IPS-15b (cell line): ENCODE data around the gene ZSWIM9.
"Not testable (repeated sequence)": the region's sequence is repeated elsewhere in the genome, so short reads cannot be mapped to it uniquely, and the experiment has no call there.

Experiments
- H3K27me3 ChIP-seq: one replicate; pipeline ENCODE4 v1.6.1; 2013; ENCODE audit warnings: low read length; ENCODE audit not compliant: control insufficient read depth, insufficient read depth
- H3K36me3 ChIP-seq: one replicate; pipeline ENCODE4 v1.6.1; 2013; ENCODE audit warnings: low read length; ENCODE audit not compliant: control insufficient read depth, insufficient read depth
- H3K4me1 ChIP-seq: one replicate; pipeline ENCODE4 v1.6.1; 2013; ENCODE audit warnings: mild to moderate bottlenecking, low read length; ENCODE audit not compliant: control insufficient read depth, insufficient read depth
- H3K4me3 ChIP-seq: one replicate; pipeline ENCODE4 v1.5.1; 2013; ENCODE audit warnings: low read depth, low read length
- H3K9ac ChIP-seq: one replicate; pipeline ENCODE4 v1.6.1; 2013; ENCODE audit warnings: low read depth, mild to moderate bottlenecking, low read length
- H3K9me3 ChIP-seq: one replicate; pipeline ENCODE4 v1.6.1; 2013; ENCODE audit warnings: mild to moderate bottlenecking, low read length; ENCODE audit not compliant: control insufficient read depth, insufficient read depth

The ZSWIM9 gene

DNA sequence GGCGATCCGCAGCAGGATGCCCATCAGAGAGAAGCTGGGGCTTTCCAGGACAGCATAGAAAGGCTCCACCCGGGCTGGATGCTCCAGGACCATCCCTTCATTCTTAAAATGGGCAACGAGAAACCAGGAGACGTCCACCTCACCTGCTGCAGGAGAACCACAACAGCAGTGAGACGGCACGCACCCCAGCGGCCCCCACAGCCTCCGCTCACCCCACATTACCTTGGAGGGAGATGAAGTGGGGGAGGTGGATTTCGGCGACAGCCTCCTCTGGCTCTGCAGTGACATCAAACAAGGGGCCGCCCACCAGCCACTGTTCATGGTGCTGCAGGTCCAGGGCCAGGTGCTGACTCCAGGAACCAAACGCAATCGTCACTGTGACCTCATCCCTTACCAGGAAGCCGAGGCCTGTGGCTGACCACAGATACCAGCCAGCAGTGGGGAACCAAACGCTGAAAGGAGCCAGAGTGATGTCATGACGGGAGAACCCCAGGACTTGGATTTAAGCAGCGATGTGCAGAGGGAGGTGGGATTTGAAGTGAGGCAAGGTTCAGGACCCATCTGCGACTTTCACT, 60.2 kb downstream of the ZSWIM9 start:
- Histone ChIP-seq H3K9me3 (no peaks in the 10 kb centered on the region), H3K27me3 (no peaks in the 10 kb centered on the region), H3K9ac (no peak overlapping the region), H3K4me1 (no peaks in the 10 kb centered on the region), H3K36me3 (peaks cover 4% of the 10 kb centered on the region), H3K4me3 (no peak overlapping the region)

GRCh38 chr19:48237057-48237456, 66.6 kb downstream of the ZSWIM9 start:
- no peak overlapping the region for H3K9ac ChIP-seq
- H3K4me3 ChIP-seq = no peak overlapping the region
- H3K9me3 ChIP-seq = no peaks in the 10 kb centered on the region
- H3K4me1 ChIP-seq = no peaks in the 10 kb centered on the region
- no peaks in the 10 kb centered on the region for H3K27me3 ChIP-seq
- H3K36me3 ChIP-seq = no peaks in the 10 kb centered on the region

DNA sequence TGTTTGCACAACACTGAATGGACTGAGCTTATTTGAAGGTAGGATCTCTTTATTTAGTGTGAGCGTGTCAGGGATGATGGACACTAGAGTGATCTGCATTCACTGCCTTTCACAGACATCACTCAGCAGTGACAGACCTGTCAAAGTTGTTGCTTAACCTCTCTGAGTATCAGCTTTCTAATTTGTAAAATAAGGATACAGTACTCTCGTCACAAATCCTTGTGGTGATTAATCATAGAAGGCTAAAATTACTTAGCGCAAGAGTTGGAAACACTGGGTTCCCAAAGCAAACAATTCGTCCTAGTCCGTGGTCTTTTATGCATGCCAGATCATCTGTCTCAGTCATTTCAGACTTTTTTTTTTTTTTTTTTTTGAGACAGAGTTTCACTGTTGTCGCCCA, 68.6 kb downstream of the ZSWIM9 start:
- no peak overlapping the region for H3K4me3 ChIP-seq
- no peaks in the 10 kb centered on the region for H3K4me1 ChIP-seq
- no peaks in the 10 kb centered on the region for H3K9me3 ChIP-seq
- no peak overlapping the region for H3K9ac ChIP-seq
- H3K27me3 ChIP-seq = no peaks in the 10 kb centered on the region
- no peaks in the 10 kb centered on the region for H3K36me3 ChIP-seq

GRCh38 chr19:48239582-48240141, 69.2 kb downstream of the ZSWIM9 start:
- Histone ChIP-seq H3K4me1 (no peaks in the 10 kb centered on the region), H3K9me3 (no peaks in the 10 kb centered on the region), H3K9ac (no peak overlapping the region), H3K4me3 (no peak overlapping the region), H3K36me3 (no peaks in the 10 kb centered on the region), H3K27me3 (no peaks in the 10 kb centered on the region)

- not testable (repeated sequence) for H3K27me3 ChIP-seq, H3K36me3 ChIP-seq, H3K9me3 ChIP-seq, H3K4me1 ChIP-seq, H3K9ac ChIP-seq, H3K4me3 ChIP-seq
Observed at GRCh38 chr19:48241771-48242170, 71.3 kb downstream of the ZSWIM9 start.

GRCh38 chr19:48244281-48244680, 73.8 kb downstream of the ZSWIM9 start:
- Histone ChIP-seq H3K9ac (no peak overlapping the region), H3K9me3 (no peaks in the 10 kb centered on the region), H3K4me1 (no peaks in the 10 kb centered on the region), H3K36me3 (no peaks in the 10 kb centered on the region), H3K4me3 (no peak overlapping the region), H3K27me3 (no peaks in the 10 kb centered on the region)

- no peak overlapping the region for H3K4me3 ChIP-seq
- H3K36me3 ChIP-seq = no peaks in the 10 kb centered on the region
- H3K9me3 ChIP-seq = no peaks in the 10 kb centered on the region
- no peaks in the 10 kb centered on the region for H3K27me3 ChIP-seq
- H3K9ac ChIP-seq = no peak overlapping the region
- H3K4me1 ChIP-seq = no peaks in the 10 kb centered on the region
Observed at GRCh38 chr19:48246101-48246500, 75.6 kb downstream of the ZSWIM9 start.

GRCh38 chr19:48247212-48247611, 76.7 kb downstream of the ZSWIM9 start:
- H3K9me3 ChIP-seq = no peaks in the 10 kb centered on the region
- no peaks in the 10 kb centered on the region for H3K36me3 ChIP-seq
- H3K4me3 ChIP-seq = no peak overlapping the region
- no peaks in the 10 kb centered on the region for H3K27me3 ChIP-seq
- no peak overlapping the region for H3K9ac ChIP-seq
- no peaks in the 10 kb centered on the region for H3K4me1 ChIP-seq
